Stimulated activated CD4-positive, alpha-beta T cell treated with anti-CD3 and anti-CD28 coated beads, Interleukin-1b, Interleukin-23, amount 100 ng/mL, for 1 hour (primary cell): ENCODE results near the gene GOLGA6A.
A peak's percentile ranks its signal among the peaks of the same experiment; 100 is the strongest.
"Not testable (repeated sequence)": the region's sequence is repeated elsewhere in the genome, so short reads cannot be mapped to it uniquely, and the experiment has no call there.

Experiments
- DNase-seq, 2 donors: peaks; one replicate each; pipeline ENCODE4 v3.0.0-alpha.2; 2020; ENCODE audit warnings: low read depth in 2 of 2

GOLGA6A gene

GRCh38 chr15:74099963-74100733, 17.8 kb upstream of the GOLGA6A start:
- peak; percentile 2 to 46 for DNase-seq

DNA sequence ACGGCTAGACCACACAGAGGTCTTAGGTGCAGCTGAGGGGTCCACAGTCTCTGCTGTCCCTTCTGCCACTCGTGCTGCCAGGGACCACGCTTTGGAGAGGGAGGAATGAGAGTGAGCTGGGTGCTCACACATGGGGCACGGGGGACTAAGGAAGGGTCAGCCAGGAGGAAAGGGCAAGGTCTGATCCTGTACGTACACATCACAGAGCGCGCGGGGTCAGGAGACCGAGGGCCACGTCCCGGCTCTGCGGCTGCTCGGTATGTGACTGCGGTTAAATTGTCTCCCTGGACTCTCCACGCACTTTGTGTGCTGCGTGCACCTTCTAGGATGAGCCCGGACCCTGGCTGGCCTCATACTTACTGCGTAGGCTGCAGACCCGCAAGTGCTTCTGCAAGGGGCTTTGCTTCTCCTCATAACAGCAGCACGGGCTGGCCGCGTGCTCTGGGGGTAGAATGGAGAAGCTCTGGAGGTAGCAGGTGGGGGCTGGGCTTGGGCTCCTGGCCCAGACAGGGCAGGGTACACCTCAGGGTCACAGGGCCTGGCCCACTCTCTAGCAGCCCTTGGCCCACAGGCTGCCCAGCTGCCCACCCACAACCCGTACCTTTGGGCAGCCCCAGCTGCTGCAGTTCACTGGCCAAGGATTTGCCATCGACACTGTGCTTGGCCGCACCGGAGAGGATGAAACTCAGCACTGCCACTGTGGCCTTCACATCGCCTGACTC, 14.6 kb upstream of the GOLGA6A start:
- not testable (repeated sequence) for DNase-seq

DNA sequence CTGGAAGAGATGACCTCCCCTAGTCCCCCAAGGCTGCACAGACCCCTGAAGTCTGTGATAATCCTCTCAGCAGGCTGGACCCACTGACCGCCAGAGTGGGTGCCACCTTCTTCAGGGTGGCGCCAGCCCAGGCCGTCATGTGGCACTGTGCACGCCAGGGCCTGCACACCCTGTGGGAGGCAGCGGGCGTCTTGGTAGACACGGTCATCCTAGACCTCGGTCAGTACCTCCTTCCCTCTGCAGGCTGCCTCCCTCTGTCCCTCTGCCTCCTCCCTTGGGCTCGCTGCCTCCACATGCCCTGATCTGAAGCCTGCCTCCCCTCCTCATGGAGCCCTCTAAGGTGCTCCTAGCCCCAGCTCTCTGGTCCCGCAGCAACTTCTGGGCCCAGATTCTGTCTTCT, 13.3 kb upstream of the GOLGA6A start:
- not testable (repeated sequence) for DNase-seq

- DNase-seq: not testable (repeated sequence)
Measured at GRCh38 chr15:74094567-74094966, 12.2 kb upstream of the GOLGA6A start.

GRCh38 chr15:74075781-74076180, 6.6 kb downstream of the GOLGA6A start:
- not testable (repeated sequence) for DNase-seq

DNA sequence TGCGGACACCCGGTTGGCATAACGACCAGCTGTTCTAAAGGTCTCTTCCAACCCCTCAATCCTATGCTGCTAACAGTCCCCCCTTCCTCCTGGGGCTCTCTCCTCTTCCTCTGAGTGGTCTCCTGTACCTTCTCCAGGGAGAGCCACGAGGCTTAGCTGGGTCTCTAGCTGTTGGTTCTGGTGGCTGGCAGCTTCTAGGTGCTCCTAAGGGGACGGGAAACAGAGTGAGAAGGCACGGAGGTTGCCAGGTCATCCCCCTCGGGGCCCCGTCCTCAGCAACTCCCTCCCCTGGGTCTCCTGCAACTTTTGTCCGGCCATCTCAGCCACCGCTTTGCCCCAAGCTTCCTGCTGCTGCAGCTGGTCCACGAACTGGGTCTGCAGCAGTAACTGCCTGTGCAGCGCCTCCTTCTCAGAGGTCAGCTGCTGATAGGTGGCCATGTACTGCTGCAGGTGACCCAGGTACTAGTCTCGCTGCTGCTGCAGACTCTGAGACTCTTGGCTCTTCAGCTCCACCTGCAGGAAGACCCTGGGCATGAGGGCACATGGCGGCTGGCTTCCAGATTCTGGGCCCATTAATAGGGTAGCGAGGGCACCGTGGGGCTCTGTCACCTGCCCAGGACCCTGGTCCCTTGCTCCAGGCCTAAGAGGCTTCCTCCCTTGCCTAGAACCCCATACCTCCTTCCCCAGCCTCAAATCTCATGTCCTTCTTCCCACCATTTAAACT, 9.6 kb downstream of the GOLGA6A start:
- DNase-seq: not testable (repeated sequence)

DNA sequence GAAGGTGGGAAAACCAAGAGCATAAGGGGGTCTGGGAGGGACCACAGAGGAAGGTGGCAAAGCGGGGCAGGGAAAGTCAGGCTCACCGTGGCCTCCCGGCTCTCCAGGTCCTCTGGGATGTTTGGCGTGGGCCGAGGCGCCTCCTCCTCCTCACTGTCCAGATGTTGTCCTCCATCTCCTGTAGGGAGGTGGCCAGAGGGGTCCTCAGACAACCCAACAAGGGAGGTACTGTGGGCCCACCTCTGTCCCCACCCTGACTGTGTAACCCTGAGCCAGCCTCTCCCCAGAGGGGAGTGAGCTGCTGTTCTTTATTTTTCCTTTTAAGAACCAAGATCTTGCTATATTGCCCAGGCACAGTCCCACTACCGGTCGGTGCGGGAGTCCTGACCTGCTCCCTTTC, 10.2 kb downstream of the GOLGA6A start:
- not testable (repeated sequence) for DNase-seq

GRCh38 chr15:74071645-74072044, 10.7 kb downstream of the GOLGA6A start:
- DNase-seq: not testable (repeated sequence)

GRCh38 chr15:74065684-74066411, 16.5 kb downstream of the GOLGA6A start:
- DNase-seq: peak; percentile 9 to 23

DNA sequence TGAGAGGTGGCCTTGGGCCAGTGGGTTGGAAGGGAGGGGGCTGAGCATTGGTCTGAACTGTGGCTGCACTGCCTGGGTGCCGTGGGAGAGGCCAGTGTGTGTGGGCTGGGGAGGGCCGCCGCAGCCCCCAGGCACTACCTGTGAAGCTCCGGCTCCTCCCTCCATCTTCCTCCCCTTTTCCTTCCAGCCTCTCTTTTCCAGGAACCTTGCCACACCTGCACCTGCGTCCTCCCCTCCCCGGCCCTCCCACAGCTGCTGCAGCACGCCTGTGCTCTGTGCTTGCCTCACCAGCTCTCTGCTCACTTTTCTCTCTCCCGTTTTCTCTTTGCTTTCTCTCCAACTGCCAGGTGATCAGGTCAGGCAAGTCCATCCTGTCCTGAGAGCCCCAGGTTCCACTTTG, 17.5 kb downstream of the GOLGA6A start:
- not testable (repeated sequence) for DNase-seq

DNA sequence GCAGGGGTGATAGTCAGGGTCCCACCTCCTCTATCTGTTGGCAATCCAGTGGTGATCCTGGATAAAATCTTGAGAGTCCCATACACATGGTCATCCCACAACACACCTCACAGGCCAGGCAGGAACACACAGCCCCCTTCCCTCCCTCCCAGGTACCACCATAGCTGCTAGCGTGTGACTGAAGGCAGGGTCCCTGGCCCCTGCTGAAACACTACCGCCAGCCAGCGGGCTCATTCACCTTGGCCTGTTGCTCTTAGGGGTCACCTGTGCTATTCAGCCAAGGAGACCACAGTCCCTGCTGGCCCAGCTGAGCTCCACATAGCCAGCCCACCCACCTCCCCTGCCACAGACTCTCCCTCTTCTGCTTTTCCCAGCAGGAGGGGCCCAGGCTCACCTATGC, 18.2 kb downstream of the GOLGA6A start:
- DNase-seq: not testable (repeated sequence)

DNA sequence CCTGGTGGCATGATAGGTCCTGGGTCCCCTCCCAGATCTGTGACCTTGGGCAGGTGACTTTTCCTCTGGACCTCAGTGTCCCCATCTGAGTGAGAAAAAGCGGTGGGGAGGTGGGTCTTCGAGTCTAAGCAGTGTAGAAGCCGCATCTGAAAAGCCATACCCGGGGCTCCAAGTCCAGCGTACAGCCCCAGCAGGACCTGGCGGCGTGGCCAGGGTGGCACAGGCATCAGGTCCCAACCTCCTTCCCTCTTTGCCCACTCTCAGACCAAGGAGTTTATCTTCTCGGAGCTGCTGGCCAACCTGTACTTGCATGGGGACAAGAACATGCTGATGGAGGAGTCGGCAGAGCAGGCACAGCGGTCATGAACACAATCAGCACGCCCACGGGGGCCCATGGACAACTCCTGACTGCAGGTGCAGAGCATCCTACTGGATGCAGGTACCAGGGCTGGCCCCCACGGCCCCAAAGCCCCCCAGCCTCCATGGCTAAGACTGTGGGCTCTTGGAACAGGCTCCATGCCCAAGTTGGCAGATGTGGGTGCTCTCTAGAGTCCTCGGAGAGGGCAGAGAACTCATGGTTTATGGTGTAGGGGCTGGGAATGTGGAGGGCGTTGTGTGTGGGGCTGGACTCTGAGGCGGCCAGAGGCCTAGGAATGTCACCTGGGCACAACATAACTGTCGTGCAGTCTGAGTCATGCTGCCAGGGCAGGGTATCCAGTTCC, 18.8 kb downstream of the GOLGA6A start:
- not testable (repeated sequence) for DNase-seq

DNA sequence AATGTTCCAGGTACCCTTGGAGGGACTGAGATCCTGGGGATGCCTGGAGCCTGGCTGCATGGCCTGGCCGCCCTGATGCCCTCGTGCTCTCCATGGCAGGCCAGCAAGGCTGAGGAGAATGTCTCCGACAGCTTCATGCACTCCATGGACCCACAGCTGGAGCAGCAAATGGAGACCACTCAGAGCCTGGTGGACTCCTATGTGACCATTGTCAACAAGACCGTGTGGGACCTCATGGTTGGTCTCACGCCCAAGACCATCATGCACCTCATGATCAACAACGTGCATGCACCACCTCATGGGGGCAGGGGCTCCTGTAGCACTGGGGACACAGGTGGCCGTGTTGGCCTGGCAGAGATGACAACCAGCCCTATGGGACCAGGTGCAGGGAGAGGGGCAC, 19.7 kb downstream of the GOLGA6A start:
- no peak for DNase-seq

- DNase-seq: no peak
Measured at GRCh38 chr15:74062236-74062635, 20.1 kb downstream of the GOLGA6A start.

DNA sequence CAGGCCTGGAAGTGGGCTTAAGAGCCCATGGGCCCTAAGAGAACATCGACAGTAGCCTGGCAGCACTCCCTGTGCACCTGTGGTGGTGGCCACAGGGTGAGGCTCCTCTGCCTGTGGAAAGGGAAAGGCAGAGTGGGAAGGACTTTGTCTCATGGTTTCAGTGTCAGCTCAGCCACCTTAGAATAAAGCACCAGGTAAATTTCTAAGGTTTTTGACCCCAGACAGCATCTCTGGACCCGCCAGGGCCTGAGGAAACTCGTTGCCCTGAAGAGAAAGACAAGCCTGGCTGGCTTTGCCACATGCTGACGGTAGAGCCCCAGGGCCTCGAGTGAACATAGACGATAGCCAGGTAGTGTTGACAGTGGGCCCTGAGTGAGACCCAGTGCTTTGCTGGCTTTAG, 22.1 kb downstream of the GOLGA6A start:
- no peak for DNase-seq

DNA sequence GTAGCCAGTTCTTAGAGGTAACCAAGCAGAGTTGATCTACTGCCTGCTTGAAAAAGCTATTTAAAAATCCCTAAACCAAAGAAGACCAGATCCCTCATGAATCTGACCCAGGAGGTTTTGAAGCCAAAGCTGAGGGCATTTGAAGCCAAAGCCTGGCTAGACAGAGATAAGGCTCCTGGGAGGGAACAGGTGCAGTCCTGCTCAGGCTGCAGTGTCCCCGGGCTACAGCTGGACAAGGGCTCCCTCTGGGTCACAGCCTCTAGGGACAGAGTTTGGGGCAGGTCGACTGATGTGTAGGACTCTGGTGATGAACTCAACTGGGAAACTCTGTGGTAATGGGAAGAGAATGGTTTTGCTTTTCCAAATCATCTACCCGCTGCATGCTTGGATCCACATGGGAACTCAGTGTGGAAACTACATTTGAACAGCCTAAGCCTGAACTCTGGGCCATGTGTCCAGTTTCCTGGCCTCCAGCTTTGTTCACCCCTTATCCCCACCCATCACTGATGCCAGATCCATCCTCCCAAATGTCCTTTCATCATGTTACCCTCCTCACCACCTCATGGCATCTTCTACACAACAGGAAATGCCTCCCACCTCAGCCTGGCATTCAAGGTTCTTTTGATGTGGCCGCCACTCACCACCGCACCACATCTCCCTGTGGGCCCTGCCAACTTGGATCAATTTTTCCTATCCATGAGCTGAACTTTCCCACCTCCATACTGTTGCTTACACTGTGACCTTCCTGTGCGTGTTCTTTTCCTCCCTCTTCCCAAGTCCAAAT, 23.1 kb downstream of the GOLGA6A start:
- DNase-seq: not testable (repeated sequence)

DNA sequence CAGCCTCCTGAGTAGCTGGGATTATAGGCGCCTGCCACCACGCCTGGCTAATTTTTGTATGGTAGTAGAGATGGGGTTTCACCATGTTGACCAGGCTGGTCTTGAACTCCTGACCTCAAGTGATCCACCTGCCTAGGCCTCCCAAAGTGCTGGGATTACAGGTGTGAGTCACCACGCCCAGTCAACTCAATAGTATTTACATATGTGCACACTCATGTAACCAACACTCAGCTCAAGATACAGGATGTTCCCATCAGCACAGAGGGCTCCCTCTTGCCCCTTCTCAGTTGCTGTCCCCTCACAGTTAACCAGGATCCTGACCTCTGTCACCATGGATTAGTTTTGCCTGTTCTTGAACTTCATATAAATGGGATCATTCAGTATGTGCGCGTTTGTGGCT, 26.0 kb downstream of the GOLGA6A start:
- not testable (repeated sequence) for DNase-seq

DNA sequence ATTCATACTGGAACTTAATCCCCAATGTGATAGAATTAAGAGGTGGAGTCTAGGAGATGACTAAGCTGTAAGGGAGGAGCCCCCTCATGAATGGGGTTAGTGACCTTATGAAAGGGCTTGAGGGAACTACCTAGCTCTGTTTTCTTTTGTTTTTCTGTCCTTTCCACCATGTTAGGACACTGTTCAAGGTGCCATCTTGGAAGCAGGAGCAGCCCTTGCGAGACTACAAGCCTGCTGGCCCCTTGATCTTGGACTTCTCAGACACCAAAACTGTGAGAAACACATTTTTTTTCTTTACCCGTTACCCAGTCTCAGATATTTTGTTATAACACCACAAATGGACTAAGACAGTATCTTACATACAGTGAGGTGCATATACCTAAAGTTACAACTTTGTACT, 26.5 kb downstream of the GOLGA6A start:
- no peak for DNase-seq

GRCh38 chr15:74053941-74054529, 28.3 kb downstream of the GOLGA6A start:
- peak; percentile 10 to 41 for DNase-seq

DNA sequence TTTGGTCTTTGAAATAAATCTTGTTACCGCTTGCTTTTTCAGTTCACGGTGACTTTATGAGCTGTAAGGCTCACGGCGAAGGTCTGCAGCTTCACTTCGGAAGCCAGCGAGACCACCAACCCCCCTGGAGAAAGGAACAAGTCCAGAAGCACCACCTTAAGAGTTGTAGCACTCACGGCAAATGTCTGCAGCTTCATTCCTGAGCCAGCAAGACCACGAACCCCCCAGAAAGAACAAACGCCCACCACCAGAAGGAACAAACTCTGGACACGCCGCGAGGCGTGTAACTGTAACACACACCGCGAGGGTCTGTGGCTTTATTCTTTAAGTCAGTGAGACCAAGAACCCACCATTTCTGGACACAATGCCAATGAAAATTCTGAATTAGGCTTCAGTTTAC, 28.8 kb downstream of the GOLGA6A start:
- DNase-seq: no peak
